K562 (cell line): ENCODE data around the gene DOCK8. TPM values are rescaled to one million over a fixed set of nuclear protein-coding genes. Genes with fewer than 3 reads are reported as not detected.

Experiments
- EGR1 ChIP-seq: fragments of 450-650 bp; conservative IDR thresholded peaks from 2 replicates; pipeline ENCODE4 v1.6.1; 2017; ENCODE audit warnings: mild to moderate bottlenecking
- ELF2 ChIP-seq: fragments of 250-450 bp; sonication (Bioruptor Pico); IDR thresholded peaks from 2 replicates; pipeline ENCODE4 v1.5.0; 2021; ENCODE audit warnings: mild to moderate bottlenecking
- ETS2 ChIP-seq: IDR thresholded peaks from 2 replicates; pipeline ENCODE4 v1.6.1; 2016; ENCODE audit warnings: borderline replicate concordance, missing genetic modification characterization, mild to moderate bottlenecking, moderate library complexity, missing compliant biosample characterization; ENCODE audit not compliant: poor library complexity, severe bottlenecking
- ETV5 ChIP-seq: sonication (generic); formaldehyde crosslinking; IDR thresholded peaks from 2 replicates; pipeline ENCODE4 v1.4.0; 2020; ENCODE audit warnings: low read depth, mild to moderate bottlenecking, missing genetic modification reagents
- HDAC8 ChIP-seq: fragments of 450-650 bp; IDR thresholded peaks from 2 replicates; pipeline ENCODE4 v1.6.1; 2016; ENCODE audit warnings: mild to moderate bottlenecking, missing genetic modification characterization, moderate library complexity, missing compliant biosample characterization
- HNRNPK ChIP-seq: fragments of 200-400 bp; formaldehyde crosslinking; IDR thresholded peaks from one replicate; pipeline ENCODE4 v1.6.1; 2018; ENCODE audit warnings: mild to moderate bottlenecking, low read depth, low read length; ENCODE audit not compliant: poor library complexity, severe bottlenecking
- MCM7 ChIP-seq, 2 experiments: fragments of 450-650 bp; IDR thresholded peaks; 2 replicates each; pipeline ENCODE4 v1.6.1; 2016 to 2018
- NUFIP1 ChIP-seq: fragments of 450-650 bp; IDR thresholded peaks from 2 replicates; pipeline ENCODE4 v1.6.1; 2018; ENCODE audit not compliant: partially characterized antibody
- PHF20 ChIP-seq: fragments of 450-650 bp; IDR thresholded peaks from 2 replicates; pipeline ENCODE4 v1.6.1; 2018; ENCODE audit not compliant: partially characterized antibody
- POLR2AphosphoS5 ChIP-seq: IDR thresholded peaks from 2 replicates; pipeline ENCODE4 v1.6.1; 2011; ENCODE audit warnings: mild to moderate bottlenecking, low read depth, low read length, moderate library complexity; ENCODE audit not compliant: control insufficient read depth, insufficient read depth
- POLR3A ChIP-seq: IDR thresholded peaks from 2 replicates; pipeline ENCODE4 v1.6.1; 2011; ENCODE audit warnings: borderline replicate concordance, mild to moderate bottlenecking, moderate library complexity; ENCODE audit not compliant: insufficient read length, insufficient read depth; ENCODE audit errors: extremely low read depth
- PRPF4 ChIP-seq: fragments of 200-400 bp; formaldehyde crosslinking; IDR thresholded peaks from one replicate; pipeline ENCODE4 v1.6.1; 2017; ENCODE audit warnings: low read length, low read depth, mild to moderate bottlenecking; ENCODE audit not compliant: insufficient read depth, poor library complexity, severe bottlenecking
- SAFB2 ChIP-seq: fragments of 200-400 bp; formaldehyde crosslinking; IDR thresholded peaks from 2 replicates; pipeline ENCODE4 v1.6.1; 2018; ENCODE audit warnings: borderline replicate concordance, low read length, low read depth, moderate library complexity; ENCODE audit not compliant: severe bottlenecking
- SUPT5H ChIP-seq: fragments of 450-650 bp; IDR thresholded peaks from 2 replicates; pipeline ENCODE4 v1.6.1; 2016
- TFAP4 ChIP-seq: sonication (generic); formaldehyde crosslinking; IDR thresholded peaks from 2 replicates; pipeline ENCODE4 v1.8.0; 2022; ENCODE audit warnings: missing genetic modification reagents, mild to moderate bottlenecking, moderate library complexity, borderline replicate concordance
- XRCC5 ChIP-seq: fragments of 200-400 bp; formaldehyde crosslinking; IDR thresholded peaks from 2 replicates; pipeline ENCODE4 v1.6.1; 2017; ENCODE audit warnings: low read depth, mild to moderate bottlenecking, low read length
- ZNF512 ChIP-seq: IDR thresholded peaks from 2 replicates; pipeline ENCODE4 v1.6.1; 2016; ENCODE audit warnings: missing genetic modification characterization, missing compliant biosample characterization
- polyA plus RNA-seq, 8 experiments: library from polyadenylated mRNA; depleted of rRNA in 4 of 8; stranded (reverse) in 5 of 8; unstranded in 3 of 8; fragments of >200 nt; fragmentation: Nextera tagmentation in 2 of 8; fragmentation: Illumina TruSeq in 1 of 8; extraction: Ambion mirVana in 2 of 8; extraction: Trizol in 1 of 8; gene quantifications; 2 replicates each; pipeline versions ENCODE4 v1.2.1 to v1.2.3, GENCODE V29; 2011 to 2014; ENCODE audit warnings: inconsistent platforms in 1 of 8, missing spikeins in 1 of 8
- total RNA-seq, 7 experiments: library from RNA; depleted of rRNA in 6 of 7; stranded (reverse); fragments of >200 nt in 6 of 7; fragmentation: Illumina TruSeq in 2 of 7; extraction: Trizol in 2 of 7; gene quantifications; 2 replicates each; pipeline versions ENCODE4 v1.2.1 to v1.2.3, GENCODE V29; 2011 to 2021; ENCODE audit warnings: low replicate concordance in 1 of 7
- TF ChIP-seq, protein P1 (sequence below), 2 experiments: fragments of 450-650 bp; conservative IDR thresholded peaks; 2 replicates each; pipeline ENCODE4 v1.6.1; 2017; ENCODE audit warnings: mild to moderate bottlenecking in 2 of 2, moderate library complexity in 2 of 2
- TF ChIP-seq, protein P2 (sequence below): fragments of 450-650 bp; IDR thresholded peaks from 2 replicates; pipeline ENCODE4 v1.6.1; 2016; ENCODE audit warnings: mild to moderate bottlenecking

The DOCK8 gene
- total and polyA plus RNA-seq, 9 of the 15 experiments (the other 6 are each of a cell fraction or from before 2014, with no cell fraction given), result 14.4 to 53.8 (median 25.1) TPM

DNA sequence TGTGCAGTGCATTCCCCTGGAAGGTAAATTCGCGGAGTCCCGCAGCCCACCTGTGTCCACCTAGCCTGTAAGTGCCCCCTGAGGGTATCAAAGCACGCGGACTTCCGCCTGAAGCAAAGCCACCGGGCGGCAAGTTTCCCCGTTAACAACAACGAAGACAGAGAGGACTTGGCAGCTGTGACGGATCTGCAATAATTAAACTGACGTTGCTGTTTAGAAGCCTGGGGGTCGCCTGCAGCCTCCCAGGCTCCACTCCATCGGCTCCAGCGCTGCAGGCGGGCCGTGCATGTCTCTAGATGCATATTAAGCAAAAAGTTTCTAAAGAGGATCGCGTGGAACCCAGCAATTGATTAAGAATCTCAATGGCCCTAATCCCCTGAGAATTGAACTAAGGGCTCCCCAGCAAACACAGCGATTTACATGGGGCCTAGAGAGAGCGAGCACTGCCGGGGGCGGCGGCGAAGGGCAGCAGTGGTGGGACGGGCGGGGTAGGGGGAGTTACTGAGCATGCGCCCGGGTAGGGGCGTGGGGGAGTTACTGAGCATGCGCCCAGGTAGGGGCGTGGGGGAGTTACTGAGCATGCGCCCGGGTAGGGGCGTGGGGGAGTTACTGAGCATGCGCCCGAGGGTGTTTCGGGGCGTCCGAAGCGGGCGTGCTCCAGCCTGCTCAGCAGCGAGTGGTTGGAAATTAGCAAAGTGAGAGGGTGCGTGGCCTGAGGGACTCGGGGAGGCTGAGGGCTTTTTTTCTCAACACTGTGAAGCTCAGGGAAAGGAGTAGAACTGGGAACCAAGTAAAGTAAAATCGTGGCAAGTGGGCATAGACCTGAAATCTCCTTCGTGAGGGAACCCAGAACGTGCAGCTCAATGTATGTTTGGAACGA is 255.2 kb downstream of the DOCK8 start (continued):
- TF ChIP-seq SAFB2 (no peak), HNRNPK (no peak), XRCC5 (no peak), PHF20 (peak; percentile 16), PRPF4 (no peak), EGR1 (peak; percentile 51), ZNF512 (no peak), POLR2AphosphoS5 (0 out of 2 replicates have a peak, but pooled peaks have one; percentile 29), MCM7 (IDR thresholded peaks at IDR 0.05) (no peak), NUFIP1 (no peak), HDAC8 (tag) (no peak), ELF2 (CRISPR knock-in tag) (no peak), ETV5 (CRISPR knock-in tag) (no peak), TFAP4 (CRISPR knock-in tag) (peak; percentile 29; the same call in 1 of the 2 replicates), POLR3A (no peak), SUPT5H (peak; percentile 66), ETS2 (tag) (no peak)
- TF ChIP-seq, protein P1, sequence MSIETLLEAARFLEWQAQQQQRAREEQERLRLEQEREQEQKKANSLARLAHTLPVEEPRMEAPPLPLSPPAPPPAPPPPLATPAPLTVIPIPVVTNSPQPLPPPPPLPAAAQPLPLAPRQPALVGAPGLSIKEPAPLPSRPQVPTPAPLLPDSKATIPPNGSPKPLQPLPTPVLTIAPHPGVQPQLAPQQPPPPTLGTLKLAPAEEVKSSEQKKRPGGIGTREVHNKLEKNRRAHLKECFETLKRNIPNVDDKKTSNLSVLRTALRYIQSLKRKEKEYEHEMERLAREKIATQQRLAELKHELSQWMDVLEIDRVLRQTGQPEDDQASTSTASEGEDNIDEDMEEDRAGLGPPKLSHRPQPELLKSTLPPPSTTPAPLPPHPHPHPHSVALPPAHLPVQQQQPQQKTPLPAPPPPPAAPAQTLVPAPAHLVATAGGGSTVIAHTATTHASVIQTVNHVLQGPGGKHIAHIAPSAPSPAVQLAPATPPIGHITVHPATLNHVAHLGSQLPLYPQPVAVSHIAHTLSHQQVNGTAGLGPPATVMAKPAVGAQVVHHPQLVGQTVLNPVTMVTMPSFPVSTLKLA (conservative IDR thresholded peaks at IDR 0.05), result 0 out of 4 replicates have a peak, but pooled peaks of 1 of the 2 experiments have one; percentile 40
- TF ChIP-seq, protein P2, sequence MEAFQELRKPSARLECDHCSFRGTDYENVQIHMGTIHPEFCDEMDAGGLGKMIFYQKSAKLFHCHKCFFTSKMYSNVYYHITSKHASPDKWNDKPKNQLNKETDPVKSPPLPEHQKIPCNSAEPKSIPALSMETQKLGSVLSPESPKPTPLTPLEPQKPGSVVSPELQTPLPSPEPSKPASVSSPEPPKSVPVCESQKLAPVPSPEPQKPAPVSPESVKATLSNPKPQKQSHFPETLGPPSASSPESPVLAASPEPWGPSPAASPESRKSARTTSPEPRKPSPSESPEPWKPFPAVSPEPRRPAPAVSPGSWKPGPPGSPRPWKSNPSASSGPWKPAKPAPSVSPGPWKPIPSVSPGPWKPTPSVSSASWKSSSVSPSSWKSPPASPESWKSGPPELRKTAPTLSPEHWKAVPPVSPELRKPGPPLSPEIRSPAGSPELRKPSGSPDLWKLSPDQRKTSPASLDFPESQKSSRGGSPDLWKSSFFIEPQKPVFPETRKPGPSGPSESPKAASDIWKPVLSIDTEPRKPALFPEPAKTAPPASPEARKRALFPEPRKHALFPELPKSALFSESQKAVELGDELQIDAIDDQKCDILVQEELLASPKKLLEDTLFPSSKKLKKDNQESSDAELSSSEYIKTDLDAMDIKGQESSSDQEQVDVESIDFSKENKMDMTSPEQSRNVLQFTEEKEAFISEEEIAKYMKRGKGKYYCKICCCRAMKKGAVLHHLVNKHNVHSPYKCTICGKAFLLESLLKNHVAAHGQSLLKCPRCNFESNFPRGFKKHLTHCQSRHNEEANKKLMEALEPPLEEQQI, result no peak
